NB4 (cell line): ENCODE data around the gene CRYAB.

Experiments used
- POLR2A ChIP-seq: IDR thresholded peaks from 2 replicates; pipeline ENCODE4 v1.6.1; 2011; ENCODE audit warnings: mild to moderate bottlenecking; ENCODE audit not compliant: insufficient read length; ENCODE audit errors: extremely low read depth
- TF ChIP-seq, protein P1 (sequence below): IDR thresholded peaks from one replicate; pipeline ENCODE4 v1.5.1; 2012; ENCODE audit warnings: low read depth, low read length

GRCh38 chr11:111882202-111882601 lies 29.4 kb downstream of the CRYAB start:
- TF ChIP-seq POLR2A: no peak
- TF ChIP-seq, protein P1, sequence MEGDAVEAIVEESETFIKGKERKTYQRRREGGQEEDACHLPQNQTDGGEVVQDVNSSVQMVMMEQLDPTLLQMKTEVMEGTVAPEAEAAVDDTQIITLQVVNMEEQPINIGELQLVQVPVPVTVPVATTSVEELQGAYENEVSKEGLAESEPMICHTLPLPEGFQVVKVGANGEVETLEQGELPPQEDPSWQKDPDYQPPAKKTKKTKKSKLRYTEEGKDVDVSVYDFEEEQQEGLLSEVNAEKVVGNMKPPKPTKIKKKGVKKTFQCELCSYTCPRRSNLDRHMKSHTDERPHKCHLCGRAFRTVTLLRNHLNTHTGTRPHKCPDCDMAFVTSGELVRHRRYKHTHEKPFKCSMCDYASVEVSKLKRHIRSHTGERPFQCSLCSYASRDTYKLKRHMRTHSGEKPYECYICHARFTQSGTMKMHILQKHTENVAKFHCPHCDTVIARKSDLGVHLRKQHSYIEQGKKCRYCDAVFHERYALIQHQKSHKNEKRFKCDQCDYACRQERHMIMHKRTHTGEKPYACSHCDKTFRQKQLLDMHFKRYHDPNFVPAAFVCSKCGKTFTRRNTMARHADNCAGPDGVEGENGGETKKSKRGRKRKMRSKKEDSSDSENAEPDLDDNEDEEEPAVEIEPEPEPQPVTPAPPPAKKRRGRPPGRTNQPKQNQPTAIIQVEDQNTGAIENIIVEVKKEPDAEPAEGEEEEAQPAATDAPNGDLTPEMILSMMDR: no peak
